A549 (cell line): ENCODE measurements around the gene LYPD6.

Source experiments
- RAD21 ChIP-seq, 2 experiments: fragments of >200 bp in 1 of 2; sonication (Bioruptor Twin) in 1 of 2; formaldehyde crosslinking in 1 of 2; IDR thresholded peaks in 1 of 2; conservative IDR thresholded peaks in 1 of 2; 2 replicates in 1 of 2; 3 replicates in 1 of 2; pipeline ENCODE4 v1.6.1; 2012 to 2018; ENCODE audit warnings: inconsistent platforms in 1 of 2
- TF ChIP-seq, protein P1 (sequence below): fragments of >200 bp; sonication (Bioruptor Twin); formaldehyde crosslinking; IDR thresholded peaks from 3 replicates; pipeline ENCODE4 v1.5.1; 2016
- TF ChIP-seq, protein P2 (sequence below): fragments of 200-600 bp; sonication (generic); IDR thresholded peaks from 2 replicates; pipeline ENCODE4 v1.6.1; 2016; ENCODE audit warnings: antibody characterized with exemption, mild to moderate bottlenecking, moderate library complexity

DNA sequence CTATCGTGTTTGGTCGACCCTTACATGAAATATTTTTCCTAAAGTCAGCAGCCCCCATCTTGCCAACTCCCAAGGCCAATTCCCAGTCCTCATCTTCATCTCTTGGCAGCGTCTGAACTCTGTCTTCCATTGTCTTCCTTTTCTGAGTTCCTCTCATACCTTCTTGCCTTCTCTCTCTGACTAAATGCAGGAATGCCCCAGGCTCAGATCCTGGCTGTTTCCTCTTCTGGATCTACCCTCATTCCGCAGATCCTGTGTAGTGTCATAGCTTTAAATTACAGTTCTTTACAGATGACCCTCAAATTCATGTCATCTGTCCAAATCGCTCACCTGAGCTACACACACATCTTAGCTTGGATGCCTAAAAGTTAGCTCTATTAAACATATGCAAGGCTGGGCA, 162.5 kb downstream of the LYPD6 start:
- TF ChIP-seq, protein P1, sequence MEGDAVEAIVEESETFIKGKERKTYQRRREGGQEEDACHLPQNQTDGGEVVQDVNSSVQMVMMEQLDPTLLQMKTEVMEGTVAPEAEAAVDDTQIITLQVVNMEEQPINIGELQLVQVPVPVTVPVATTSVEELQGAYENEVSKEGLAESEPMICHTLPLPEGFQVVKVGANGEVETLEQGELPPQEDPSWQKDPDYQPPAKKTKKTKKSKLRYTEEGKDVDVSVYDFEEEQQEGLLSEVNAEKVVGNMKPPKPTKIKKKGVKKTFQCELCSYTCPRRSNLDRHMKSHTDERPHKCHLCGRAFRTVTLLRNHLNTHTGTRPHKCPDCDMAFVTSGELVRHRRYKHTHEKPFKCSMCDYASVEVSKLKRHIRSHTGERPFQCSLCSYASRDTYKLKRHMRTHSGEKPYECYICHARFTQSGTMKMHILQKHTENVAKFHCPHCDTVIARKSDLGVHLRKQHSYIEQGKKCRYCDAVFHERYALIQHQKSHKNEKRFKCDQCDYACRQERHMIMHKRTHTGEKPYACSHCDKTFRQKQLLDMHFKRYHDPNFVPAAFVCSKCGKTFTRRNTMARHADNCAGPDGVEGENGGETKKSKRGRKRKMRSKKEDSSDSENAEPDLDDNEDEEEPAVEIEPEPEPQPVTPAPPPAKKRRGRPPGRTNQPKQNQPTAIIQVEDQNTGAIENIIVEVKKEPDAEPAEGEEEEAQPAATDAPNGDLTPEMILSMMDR: no peak
- TF ChIP-seq RAD21 (conservative IDR thresholded peaks at IDR 0.05 in 1 of 2, IDR thresholded peaks at IDR 0.05 in 1 of 2): no peak
- TF ChIP-seq, protein P2, sequence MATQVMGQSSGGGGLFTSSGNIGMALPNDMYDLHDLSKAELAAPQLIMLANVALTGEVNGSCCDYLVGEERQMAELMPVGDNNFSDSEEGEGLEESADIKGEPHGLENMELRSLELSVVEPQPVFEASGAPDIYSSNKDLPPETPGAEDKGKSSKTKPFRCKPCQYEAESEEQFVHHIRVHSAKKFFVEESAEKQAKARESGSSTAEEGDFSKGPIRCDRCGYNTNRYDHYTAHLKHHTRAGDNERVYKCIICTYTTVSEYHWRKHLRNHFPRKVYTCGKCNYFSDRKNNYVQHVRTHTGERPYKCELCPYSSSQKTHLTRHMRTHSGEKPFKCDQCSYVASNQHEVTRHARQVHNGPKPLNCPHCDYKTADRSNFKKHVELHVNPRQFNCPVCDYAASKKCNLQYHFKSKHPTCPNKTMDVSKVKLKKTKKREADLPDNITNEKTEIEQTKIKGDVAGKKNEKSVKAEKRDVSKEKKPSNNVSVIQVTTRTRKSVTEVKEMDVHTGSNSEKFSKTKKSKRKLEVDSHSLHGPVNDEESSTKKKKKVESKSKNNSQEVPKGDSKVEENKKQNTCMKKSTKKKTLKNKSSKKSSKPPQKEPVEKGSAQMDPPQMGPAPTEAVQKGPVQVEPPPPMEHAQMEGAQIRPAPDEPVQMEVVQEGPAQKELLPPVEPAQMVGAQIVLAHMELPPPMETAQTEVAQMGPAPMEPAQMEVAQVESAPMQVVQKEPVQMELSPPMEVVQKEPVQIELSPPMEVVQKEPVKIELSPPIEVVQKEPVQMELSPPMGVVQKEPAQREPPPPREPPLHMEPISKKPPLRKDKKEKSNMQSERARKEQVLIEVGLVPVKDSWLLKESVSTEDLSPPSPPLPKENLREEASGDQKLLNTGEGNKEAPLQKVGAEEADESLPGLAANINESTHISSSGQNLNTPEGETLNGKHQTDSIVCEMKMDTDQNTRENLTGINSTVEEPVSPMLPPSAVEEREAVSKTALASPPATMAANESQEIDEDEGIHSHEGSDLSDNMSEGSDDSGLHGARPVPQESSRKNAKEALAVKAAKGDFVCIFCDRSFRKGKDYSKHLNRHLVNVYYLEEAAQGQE: no peak
